HK-2 (cell line): ENCODE results near the gene KLHDC2.
A peak's percentile ranks its signal among the peaks of the same experiment; 100 is the strongest.
"Not testable (repeated sequence)": the region's sequence is repeated elsewhere in the genome, so short reads cannot be mapped to it uniquely, and the experiment has no call there.

Experiments used
- DNase-seq: peaks from one replicate; pipeline ENCODE4 v3.0.0-alpha.2; 2018; ENCODE audit not compliant: unreplicated experiment

KLHDC2 gene, protein sequence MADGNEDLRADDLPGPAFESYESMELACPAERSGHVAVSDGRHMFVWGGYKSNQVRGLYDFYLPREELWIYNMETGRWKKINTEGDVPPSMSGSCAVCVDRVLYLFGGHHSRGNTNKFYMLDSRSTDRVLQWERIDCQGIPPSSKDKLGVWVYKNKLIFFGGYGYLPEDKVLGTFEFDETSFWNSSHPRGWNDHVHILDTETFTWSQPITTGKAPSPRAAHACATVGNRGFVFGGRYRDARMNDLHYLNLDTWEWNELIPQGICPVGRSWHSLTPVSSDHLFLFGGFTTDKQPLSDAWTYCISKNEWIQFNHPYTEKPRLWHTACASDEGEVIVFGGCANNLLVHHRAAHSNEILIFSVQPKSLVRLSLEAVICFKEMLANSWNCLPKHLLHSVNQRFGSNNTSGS

DNA sequence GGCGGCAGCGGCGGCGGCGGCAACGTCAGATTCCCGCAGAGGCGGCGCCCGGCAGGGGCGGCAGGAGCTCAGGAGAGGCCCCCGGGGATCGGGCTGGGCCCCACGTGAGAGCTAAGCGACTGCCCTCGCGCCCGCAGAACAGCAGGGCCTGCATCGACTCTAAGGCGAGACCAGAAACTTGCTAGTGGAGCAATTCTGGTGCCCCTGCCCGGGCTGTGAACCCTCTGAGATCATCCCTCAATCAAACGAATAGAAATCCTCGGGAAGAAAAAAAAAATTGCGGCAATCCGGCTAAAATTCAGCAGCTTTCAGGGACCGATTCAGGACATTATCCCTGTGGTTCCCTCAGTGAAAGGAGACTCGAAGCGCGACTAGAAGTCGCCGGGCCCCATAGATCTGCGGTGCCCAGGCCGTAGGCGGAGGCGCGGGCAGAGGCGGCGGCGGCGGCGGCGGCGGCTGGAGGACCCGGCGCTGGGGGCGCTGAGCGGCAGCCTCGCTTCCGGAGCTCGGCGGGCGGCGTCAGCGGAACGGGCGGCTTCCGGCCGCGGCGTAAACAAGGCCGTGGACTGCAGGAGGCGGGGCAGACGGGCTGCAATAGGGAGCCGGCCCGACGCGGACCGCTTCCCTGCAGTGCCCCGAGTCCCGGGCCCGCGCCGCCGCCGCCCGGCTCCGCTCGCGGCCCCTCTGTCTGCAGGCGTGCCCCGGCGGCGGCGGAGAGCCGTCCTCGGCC, at the start of gene KLHDC2:
Gene KLHDC2 (plus strand): TSS at position 583 of the 730 bp plus-strand sequence. CDS start 316 bp downstream, outside the sequence.
- DNase-seq: peak; percentile 85

DNA sequence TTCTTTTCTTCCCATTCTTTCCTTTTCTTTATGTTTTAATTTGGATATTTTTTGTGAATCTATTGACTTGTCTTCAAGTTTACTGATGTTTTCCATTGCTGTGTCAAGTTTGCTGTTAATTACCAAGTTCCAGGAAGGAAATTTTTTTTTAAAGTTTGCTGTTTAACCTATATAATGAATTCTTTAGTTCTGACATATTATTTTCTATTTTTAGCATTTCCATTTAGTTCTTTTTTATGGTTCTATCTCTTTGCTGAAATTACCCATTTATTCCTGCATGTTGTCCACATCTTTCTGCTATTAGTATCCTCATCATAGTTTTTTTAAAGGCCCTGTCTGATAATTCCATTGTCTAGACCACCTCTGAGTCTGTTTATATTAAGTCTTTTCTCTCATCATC, 47.2 kb upstream of the KLHDC2 start:
- DNase-seq: no peak

DNA sequence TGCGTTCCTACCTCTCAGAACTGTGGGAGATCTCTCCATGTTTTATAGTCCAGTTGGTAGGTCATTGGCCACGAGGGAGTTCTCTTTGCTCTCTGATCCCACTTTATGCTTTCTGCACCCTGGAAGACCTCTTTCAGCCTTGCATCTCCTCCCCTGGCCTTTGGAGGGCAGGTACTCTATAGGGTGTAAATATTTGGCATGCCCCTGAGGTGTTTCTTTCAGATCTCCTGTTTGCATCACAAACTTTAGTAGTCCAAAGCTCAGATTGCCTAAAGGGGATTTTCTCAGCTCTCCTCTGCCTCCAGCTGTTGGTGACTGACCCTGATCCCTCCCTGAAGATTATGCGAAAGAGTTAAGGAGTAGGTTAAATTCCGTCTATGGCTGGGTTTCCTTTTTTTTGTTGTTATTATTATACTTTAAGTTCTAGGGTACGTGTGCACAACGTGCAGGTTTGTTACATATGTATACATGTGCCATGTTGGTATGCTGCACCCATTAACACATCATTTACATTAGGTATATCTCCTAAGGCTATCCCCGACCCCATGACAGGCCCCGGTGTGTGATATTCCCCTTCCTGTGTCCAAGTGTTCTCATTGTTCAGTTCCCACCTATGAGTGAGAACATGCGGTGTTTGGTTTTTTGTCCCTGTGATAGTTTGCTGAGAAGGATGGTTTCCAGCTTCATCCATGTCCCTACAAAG, 46.1 kb upstream of the KLHDC2 start:
- not testable (repeated sequence) for DNase-seq

DNA sequence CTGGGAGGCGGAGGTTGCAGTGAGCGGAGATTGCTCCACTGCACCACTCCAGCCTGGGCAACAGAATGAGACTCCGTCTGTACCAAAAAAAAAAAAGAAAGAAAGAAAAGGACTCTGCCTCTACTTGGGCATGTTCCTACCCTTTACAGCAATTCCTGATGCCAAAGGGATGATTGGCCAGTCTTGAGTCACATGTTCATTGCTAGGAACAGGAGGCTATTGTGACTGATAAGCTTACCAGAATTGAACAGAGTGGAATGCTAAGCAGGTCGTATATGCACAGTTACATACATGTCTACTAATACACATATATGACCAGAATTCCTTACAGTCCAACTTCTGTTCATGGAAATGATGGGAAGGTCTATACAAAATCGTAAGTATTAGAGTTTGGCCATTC, 40.8 kb upstream of the KLHDC2 start:
- DNase-seq: no peak

DNA sequence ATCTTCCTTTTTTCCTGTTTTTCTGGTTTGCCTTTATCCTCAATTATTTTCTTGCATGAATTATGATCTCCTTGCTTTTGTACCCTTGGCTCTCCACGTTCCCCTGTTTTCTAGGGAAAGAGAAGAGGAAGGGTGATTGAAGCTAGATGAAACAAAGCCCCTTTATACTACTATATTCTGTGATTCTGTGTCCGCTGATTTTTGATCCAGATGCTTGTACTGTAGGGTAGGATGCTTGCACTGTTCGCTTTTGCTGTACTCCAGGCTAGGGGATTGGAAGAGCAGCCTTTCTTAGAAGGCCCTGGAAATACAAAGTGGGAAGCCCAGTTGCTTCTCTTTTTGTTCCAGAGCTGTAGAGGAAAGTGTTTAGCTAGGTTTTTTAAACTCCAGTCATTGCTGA, 35.1 kb upstream of the KLHDC2 start:
- no peak for DNase-seq

DNA sequence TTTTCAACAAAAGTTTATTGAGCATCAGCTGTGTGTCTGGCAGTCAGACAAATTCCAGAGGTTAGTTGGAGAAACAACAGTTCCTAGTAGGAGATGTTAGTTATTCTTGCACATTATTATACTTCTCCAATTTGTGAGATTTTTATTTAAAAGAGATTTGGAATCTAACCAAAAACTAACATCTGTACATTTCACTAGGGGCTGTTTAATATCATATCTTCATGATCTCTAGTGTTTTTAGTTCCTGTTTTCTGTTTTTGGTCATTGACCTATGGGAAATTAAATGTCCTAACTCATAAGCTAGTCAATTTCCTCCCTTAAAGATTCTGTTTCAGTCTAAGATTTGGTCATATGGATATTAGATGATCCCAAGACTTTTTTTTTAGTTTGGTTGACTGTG, 34.1 kb upstream of the KLHDC2 start:
- DNase-seq: no peak

DNA sequence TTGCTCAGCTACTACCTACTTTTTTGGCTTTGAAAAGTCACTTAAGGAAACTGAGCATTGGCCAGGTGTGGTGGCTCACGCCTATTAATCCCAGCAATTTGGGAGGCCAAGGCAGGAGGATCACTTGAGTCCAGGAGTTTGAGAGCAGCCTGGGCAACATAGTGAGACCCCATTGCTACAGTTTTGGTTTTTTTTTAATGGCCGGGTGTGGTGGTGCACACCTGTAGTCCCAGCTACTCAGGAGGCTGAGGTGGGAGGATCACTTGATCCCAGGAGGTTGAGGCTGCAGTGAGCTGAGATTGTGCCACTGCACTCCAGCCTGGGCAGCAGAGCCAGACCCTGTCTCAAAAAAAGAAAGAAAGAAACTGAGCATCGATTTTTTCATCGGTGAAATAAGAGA, 32.3 kb upstream of the KLHDC2 start:
- DNase-seq: not testable (repeated sequence)

DNA sequence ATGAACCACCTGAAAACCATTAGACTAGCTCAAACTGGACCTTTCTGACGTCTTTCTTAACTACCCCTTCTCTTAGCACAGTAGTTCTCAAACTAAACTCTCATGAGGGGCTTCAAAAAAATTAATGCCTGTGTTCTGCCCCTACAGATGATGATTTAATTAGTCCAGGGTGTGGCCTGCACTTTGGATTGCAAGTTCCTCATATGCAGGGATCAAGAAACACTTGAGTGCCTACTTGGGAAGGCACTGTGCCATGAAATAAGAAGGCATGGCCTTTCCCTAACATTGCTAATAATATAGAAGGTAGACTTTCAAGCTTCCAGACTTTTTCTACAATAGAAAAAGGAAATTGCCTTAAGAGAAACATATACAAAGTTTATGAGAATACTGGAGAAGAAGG, 22.8 kb upstream of the KLHDC2 start:
- DNase-seq: no peak

DNA sequence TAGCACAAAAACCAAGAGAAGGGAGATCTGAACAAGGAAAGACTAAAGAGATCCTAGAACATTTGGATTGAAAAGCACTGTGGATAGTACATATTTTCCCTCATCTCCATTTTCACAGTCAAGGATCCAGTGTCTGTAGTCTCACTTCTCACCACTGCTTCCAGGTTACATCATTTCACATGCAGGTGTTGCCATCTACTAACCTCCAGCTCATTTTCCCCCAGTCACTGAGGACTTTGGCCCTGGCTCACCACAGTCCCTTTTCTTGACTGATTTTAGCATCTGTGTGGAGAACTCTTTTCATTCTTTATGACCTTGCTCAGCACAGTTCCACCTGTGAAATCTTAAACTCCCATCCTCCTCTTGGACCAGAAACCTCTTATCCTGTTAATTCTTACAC, 21.5 kb upstream of the KLHDC2 start:
- not testable (repeated sequence) for DNase-seq

DNA sequence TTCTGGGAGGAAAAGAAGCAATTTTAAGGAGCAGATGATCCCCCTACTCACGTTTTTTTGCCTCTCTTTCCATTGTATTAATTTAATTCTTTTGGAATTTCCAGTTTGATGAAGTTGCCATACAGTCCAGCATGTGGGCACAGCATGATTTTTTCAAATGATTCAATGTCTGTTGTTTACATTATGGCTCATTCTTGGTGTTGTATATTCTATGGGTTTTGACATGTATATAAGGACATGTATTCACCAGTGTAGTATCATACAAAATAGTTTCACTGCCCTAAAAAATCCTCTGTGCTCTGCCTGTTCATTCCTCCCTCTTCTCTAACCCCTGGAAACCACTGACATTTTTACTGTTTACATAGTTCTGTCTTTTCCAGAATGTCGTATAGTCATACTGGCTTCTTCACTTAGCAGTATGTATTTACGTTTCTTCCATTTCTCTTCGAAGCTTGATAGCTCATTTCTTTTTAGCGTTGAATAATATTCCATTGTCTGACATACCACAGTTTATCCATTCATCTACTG, 13.3 kb upstream of the KLHDC2 start:
- DNase-seq: no peak

DNA sequence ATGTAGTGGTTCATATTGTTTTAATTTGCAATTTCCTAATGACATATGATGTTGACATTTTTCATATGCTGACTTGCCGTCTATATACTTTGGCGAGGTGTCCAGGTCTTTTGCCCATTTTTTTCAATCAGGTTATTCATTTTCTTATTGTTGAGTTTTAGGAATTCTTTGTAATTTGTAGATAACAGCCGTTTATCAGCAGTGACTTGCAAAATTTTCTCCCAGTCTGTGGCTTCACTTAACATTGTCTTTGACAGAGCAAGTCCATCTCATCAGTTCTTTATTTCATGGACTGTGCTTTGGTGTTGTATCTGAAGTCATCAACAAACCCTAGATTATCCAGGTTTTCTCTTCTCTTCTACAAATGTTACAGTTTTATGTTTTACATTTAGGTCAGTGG, 12.6 kb upstream of the KLHDC2 start:
- no peak for DNase-seq

DNA sequence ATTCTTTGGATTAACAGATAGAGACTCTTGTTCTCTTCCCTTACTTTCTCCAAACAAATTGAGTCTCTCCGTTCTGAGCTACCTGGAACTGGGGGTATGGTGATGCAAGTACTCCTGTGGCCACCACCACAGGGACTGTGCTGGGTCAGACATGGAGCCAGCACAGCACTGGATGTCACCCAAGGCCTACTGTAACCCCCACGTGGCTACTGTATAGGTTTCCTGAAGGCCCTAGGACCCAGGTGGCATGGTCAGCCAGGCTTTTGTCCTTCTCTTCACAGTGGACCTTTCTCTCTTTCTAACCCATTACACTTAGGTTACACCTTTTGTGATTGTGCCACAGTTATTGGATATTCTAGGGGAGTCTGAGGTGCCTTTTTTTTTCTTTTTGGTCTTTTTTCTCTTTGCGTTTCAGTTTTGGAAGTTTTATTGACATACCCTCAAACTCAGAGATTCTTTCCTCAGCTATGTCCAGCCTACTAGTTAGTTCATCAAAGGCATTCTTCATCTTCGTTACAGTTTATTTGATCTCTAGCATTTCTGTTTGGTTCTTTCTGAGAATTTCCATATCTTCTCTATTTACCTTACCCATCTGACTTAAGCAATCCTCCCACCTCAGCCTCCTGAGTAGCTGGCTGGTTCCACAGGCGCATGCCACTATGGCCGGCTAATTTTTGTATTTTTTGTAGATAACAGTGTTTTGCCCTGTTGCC, 6.0 kb upstream of the KLHDC2 start:
- DNase-seq: no peak

DNA sequence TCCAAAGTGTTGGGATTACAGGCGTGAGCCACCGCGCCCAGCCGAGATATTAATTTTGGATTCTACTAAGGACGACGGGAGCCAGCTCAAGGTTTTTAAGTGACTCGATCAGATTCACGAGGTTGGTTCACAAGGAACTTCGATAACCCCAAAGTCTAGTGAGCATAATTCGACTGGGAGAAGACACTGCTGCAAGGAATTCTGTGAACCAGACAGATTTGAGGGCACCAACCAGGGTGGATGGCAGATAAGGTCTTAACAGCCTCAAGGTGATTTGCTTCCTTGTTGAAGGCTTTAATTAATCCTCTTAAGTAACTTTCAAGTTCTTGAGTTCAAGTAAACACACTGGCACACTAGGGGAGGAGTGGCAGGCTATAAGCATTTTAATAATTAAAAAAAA, 1.1 kb upstream of the KLHDC2 start:
- DNase-seq: no peak

DNA sequence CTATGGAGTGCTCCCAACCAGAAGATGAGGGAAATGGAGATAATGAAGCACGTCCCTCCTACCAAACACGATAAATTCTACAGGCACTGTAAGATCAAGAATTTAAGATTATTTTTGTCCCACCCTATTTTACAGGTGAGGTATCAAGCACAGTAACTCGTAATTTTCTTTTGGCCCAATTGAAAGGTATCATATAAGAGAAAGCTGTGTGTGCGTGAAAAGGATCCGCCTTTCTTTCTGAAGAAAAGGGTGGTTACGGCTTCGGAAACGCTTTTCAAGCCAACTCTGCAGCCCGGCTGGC, 733 bp upstream of the KLHDC2 start:
- no peak for DNase-seq

DNA sequence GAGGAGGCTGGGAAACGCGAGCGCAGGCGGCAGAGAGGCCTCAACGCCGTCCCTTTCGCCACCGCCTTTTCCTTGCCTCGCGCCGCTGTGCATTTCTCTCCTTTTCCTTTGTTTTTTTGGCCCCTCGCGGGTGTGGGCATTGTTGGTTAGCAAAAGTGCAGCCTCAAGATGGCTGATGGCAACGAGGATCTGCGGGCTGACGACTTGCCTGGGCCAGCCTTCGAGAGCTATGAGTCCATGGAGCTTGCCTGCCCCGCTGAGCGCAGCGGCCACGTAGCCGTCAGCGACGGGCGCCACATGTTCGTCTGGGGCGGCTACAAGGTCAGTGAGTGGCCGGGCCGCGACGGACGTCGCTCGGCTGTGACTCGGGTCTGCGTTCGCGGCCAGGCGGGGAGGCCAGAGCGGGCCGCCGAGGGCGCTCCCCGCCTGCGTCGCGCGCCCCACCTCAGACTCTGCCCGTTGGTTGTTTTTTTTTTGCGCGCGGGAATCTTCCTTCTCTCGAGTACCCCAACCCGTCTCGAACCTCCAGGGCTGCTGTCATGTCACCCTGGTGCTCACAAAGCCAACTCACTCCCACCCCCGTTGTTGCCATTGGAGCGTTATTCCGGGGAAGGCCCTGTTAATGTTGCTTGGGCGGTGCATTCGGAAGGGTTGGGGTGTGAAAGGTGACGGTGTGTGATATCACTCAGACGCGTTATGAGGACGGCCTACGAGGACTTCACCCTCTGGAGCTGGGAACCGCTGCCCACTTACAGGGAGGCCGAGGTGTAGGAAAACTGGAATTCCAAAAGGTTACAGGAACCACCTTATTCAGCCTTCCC, 558 bp downstream of the KLHDC2 start:
- peak; percentile 74 for DNase-seq

DNA sequence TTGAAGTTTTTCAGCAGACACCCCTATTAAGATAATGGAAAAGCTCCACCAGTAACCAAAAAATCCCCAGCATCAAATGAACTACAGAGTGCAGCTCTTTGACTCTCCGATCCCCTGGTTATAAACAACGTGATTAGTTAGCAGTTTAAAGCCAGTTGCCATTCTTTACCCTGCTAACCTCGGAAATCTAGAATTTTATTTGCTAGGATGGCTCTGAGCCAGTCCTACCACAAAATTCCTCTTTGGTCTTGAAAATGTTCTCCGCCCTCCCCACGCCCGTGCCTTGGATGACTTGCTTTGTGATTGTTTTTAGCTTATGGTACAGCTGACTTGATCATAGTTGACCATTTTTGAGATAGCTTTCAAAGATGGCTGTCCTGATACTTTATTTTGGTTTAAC, 1.2 kb downstream of the KLHDC2 start:
- peak; percentile 31 for DNase-seq

DNA sequence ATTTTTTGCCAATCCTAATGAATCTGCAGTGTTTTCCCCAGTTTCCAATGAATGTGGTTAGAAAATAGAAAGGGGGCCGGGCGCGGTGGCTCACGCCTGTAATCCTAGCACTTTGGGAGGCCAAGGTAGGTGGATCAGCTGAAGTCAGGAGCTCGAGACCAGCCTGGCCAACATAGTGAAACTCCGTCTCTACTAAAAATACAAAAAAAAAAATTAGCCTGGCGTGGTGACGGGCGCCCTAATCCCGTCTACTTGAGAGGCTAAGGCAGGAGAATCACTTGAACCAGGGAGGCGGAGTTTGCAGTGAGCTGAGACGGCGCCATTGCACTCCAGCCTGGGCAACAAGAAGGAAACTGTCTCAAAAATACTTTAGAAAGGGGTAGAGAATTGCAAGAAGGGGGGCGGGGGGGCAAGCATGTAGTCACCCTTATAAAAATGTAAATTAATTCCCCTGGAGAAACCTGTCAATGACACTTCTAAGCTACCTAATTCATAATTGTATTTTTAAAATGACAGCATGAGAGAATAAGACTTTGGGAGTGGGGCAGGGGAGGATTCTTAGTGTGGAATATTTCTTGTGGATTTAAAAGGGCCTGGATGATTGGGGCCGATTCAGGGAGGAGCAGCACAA, 1.7 kb downstream of the KLHDC2 start:
- peak; percentile 20 for DNase-seq

DNA sequence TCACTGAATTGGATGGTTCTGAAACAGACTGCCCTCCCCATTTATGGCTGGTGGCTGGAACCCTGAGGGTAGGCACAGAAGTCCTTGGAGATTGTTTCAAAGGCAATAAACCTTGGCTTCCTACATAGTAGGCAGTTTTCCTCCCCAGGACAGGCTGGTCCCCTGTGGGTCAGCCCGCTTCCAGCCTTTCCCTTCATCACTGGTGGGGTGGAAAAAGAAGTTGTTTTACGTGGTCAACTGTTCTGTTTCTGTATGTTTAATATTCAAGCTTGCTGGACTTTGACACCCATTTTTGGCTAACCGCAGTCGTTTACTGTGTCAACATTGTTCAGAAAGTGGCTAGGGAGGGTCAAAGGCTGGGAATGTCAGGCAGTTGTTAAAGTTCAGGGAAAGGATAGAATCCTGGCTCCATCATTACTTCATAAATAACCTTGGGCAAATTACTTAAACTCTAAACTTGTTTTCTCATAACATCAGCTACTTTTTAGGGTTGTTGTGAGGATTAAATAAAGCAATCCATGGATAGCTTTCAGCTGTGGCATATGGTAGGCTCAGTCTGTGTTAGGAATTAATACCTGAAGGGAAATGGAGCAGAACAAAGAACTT, 2.4 kb downstream of the KLHDC2 start:
- peak; percentile 47 for DNase-seq

DNA sequence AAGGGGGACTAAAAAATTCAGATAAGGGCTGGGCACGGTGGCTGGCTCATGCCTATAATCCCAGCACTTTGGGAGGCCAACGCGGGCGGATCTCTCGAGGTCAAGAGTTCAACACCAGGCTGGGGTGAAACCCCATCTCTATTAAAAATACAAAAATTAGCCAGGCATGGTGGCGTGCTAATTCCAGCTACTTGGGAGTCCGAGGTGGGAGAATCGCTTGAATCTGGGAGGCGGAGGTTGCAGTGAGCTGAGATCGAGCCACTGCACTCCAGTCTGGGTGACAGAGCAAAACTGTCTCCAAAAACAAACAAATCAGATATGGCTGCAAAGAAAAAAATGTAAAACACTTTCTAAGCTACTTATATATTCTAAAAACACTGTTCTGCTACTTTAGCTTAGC, 3.7 kb downstream of the KLHDC2 start:
- DNase-seq: not testable (repeated sequence)

DNA sequence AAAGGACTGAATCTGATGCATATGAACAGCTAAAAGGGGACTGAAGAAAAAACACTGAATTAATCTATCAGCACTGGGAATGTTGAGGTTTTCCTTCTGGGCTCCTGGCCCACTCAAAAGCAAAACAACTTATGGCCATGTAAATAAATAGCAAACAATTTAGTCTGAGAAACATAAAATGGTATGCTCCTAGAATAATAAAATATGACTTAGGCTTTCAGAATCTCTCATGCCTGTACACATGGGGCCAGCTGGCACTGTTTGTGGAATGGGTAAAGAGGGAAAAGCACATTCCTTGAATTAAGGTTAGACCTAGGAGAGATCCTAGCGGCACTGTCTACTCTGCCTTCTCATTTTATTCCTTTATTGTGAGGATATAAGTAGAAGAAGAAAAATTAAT, 6.2 kb downstream of the KLHDC2 start:
- no peak for DNase-seq
